ENCODE data around the gene AWAT1.
"Not testable (repeated sequence)": the region's sequence is repeated elsewhere in the genome, so short reads cannot be mapped to it uniquely, and the experiment has no call there.

Gene AWAT1

GRCh38 chrX:70234355-70234754, at the start of gene AWAT1:
Gene AWAT1, plus strand, starts transcription at chrX:70234655. Its CDS starts 41 bp downstream, at chrX:70234696.
- DNase-seq (ENCODE audit: low spot score): no peak

GRCh38 chrX:70190225-70190624, 44.2 kb upstream of the AWAT1 start:
- no peak for DNase-seq (ENCODE audit: low spot score)

GRCh38 chrX:70196961-70197720, 37.3 kb upstream of the AWAT1 start:
- peak; percentile 60 for DNase-seq (ENCODE audit: low spot score)

GRCh38 chrX:70201732-70202131, 32.7 kb upstream of the AWAT1 start:
- no peak for DNase-seq (ENCODE audit: low spot score)

GRCh38 chrX:70208479-70208878, 26.0 kb upstream of the AWAT1 start:
- DNase-seq (ENCODE audit: low spot score): no peak

- DNase-seq (ENCODE audit: low spot score): not testable (repeated sequence)
Measured at GRCh38 chrX:70209570-70209969, 24.9 kb upstream of the AWAT1 start.

GRCh38 chrX:70219938-70220764, 14.3 kb upstream of the AWAT1 start:
- peak; percentile 37 for DNase-seq (ENCODE audit: low spot score)

GRCh38 chrX:70226048-70226447, 8.4 kb upstream of the AWAT1 start:
- no peak for DNase-seq (ENCODE audit: low spot score)

GRCh38 chrX:70226687-70227086, 7.8 kb upstream of the AWAT1 start:
- DNase-seq (ENCODE audit: low spot score): no peak

- no peak for DNase-seq (ENCODE audit: low spot score)
Measured at GRCh38 chrX:70231666-70232065, 2.8 kb upstream of the AWAT1 start.

GRCh38 chrX:70240751-70241150, 6.3 kb downstream of the AWAT1 start:
- no peak for DNase-seq (ENCODE audit: low spot score)

- DNase-seq (ENCODE audit: low spot score): no peak
Measured at GRCh38 chrX:70241501-70241900, 7.0 kb downstream of the AWAT1 start.

GRCh38 chrX:70243601-70244000, 9.1 kb downstream of the AWAT1 start:
- not testable (repeated sequence) for DNase-seq (ENCODE audit: low spot score)

- DNase-seq (ENCODE audit: low spot score): no peak
Measured at GRCh38 chrX:70244881-70245280, 10.4 kb downstream of the AWAT1 start.

GRCh38 chrX:70247252-70247651, 12.8 kb downstream of the AWAT1 start:
- no peak for DNase-seq (ENCODE audit: low spot score)

- peak; percentile 17 for DNase-seq (ENCODE audit: low spot score)
Measured at GRCh38 chrX:70252491-70252890, 18.0 kb downstream of the AWAT1 start.

GRCh38 chrX:70253377-70254062, 19.1 kb downstream of the AWAT1 start:
- DNase-seq (ENCODE audit: low spot score): no peak

- no peak for DNase-seq (ENCODE audit: low spot score)
Measured at GRCh38 chrX:70254063-70254400, 19.6 kb downstream of the AWAT1 start.

- DNase-seq (ENCODE audit: low spot score): no peak
Measured at GRCh38 chrX:70254909-70255308, 20.5 kb downstream of the AWAT1 start.

GRCh38 chrX:70255452-70255851, 21.0 kb downstream of the AWAT1 start:
- no peak for DNase-seq (ENCODE audit: low spot score)

GRCh38 chrX:70257423-70258288, 23.2 kb downstream of the AWAT1 start:
- DNase-seq (ENCODE audit: low spot score): no peak

GRCh38 chrX:70260104-70260503, 25.6 kb downstream of the AWAT1 start, which contains the start of gene P2RY4:
Gene P2RY4, minus strand, starts transcription at chrX:70260204. Its CDS starts 580 bp downstream, at chrX:70259624.
- DNase-seq (ENCODE audit: low spot score): no peak
